Breast epithelium (tissue), 3 donors: ENCODE measurements around the gene CLIP1.

Experiments used
- POLR2A ChIP-seq: fragments of 450-650 bp; IDR thresholded peaks from one replicate; pipeline ENCODE4 v1.6.1; 2016; ENCODE audit warnings: antibody characterized with exemption, mild to moderate bottlenecking, moderate library complexity
- TF ChIP-seq, protein P1 (sequence below), 3 donors: fragments of 450-650 bp; IDR thresholded peaks; one replicate each; pipeline ENCODE4 v1.5.1; 2016 to 2017; ENCODE audit warnings: antibody characterized with exemption in 3 of 3, mild to moderate bottlenecking in 3 of 3, moderate library complexity in 3 of 3

DNA sequence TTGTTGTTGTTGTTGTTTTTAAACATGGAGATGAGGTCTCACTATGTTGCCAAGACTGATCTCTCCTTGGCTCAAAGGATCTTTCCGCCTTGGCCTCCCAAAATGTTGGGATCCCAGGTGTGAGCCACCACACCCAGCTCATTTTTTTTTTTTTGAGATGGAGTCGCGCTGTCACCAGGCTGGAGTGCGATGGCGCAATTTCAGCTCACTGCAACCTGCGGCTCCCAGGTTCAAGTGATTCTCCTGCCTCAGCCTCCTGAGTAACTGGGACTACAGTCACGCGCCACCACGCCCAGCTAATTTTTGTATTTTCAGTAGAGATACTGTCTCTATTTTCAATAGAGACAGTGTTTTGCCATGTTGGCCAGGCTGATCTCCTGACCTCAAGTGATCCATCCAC lies 4.9 kb upstream of the CLIP1 start:
- TF ChIP-seq, protein P1, sequence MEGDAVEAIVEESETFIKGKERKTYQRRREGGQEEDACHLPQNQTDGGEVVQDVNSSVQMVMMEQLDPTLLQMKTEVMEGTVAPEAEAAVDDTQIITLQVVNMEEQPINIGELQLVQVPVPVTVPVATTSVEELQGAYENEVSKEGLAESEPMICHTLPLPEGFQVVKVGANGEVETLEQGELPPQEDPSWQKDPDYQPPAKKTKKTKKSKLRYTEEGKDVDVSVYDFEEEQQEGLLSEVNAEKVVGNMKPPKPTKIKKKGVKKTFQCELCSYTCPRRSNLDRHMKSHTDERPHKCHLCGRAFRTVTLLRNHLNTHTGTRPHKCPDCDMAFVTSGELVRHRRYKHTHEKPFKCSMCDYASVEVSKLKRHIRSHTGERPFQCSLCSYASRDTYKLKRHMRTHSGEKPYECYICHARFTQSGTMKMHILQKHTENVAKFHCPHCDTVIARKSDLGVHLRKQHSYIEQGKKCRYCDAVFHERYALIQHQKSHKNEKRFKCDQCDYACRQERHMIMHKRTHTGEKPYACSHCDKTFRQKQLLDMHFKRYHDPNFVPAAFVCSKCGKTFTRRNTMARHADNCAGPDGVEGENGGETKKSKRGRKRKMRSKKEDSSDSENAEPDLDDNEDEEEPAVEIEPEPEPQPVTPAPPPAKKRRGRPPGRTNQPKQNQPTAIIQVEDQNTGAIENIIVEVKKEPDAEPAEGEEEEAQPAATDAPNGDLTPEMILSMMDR (IDR thresholded peaks at IDR 0.05): no peak
- no peak for TF ChIP-seq POLR2A
